Stimulated activated CD4-positive, alpha-beta T cell treated with anti-CD3 and anti-CD28 coated beads, TNF-alpha, amount 100 ng/mL, for 48 hours (primary cell): ENCODE results near the gene EDN1.
"Not testable (repeated sequence)": the region's sequence is repeated elsewhere in the genome, so short reads cannot be mapped to it uniquely, and the experiment has no call there.

ENCODE experiments used
- DNase-seq, 3 donors: peaks; one replicate each; pipeline ENCODE4 v3.0.0-alpha.2; 2020; ENCODE audit warnings: low read depth in 3 of 3

EDN1 gene

GRCh38 chr6:12325872-12326271 is 35.7 kb downstream of the EDN1 start:
- DNase-seq, result no peak

DNA sequence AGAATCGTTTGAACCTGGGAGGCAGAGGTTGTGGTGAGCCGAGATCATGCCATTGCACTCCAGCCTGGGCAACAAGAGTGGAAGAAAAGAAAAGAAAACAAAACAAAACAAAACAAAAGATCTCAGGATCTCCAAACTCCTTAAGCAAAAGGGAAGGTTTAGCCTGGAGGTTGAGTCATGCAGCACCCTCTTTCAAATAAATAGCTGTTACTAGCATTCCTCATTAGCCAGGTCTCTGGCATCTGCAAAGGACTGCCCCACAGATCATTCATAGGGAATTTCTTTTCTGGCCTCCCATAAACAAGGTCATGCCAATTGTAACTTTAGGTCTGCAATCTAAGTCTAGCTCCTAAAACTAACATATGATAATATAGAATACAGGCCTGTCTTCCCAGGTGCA is 37.2 kb downstream of the EDN1 start:
- no peak for DNase-seq

DNA sequence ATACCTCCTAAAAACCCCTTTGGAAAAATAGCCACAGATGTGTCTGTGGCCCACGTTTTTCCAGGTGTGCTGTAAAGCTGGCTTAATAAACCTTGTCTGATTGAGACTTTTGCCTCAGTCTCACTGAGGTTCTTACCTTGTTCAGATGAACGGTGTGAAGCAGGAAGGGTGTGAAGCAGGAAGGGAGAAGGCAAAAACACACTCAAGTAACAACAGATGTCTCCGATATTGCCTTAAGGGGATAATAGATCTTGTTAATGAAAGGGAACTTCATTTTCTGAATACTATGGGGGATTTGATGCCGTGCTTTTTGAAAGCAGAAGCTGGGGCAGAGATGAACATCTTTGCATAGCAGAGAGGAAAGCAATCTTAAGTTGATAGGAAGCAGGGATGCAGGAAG is 37.8 kb downstream of the EDN1 start:
- no peak for DNase-seq

GRCh38 chr6:12328701-12329100 is 38.5 kb downstream of the EDN1 start:
- no peak for DNase-seq

GRCh38 chr6:12331474-12331873 is 41.3 kb downstream of the EDN1 start:
- DNase-seq, result no peak

GRCh38 chr6:12331951-12332749 is 42.0 kb downstream of the EDN1 start:
- DNase-seq, result no peak

DNA sequence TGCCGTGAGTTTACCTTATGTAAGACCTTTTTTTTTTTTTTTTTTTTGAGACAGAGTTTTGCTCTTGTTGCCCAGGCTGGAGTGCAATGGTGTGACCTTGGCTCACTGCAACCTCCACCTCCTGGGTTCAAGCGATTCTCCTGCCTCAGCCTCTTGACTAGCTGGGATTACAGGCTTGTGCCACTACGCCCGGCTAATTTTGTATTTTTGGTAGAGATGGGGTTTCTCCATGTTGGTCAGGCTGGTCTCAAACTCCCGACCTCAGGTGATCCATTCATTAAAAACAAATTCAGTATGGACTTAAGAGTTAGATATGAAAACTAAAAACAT is 42.6 kb downstream of the EDN1 start:
- not testable (repeated sequence) for DNase-seq

DNA sequence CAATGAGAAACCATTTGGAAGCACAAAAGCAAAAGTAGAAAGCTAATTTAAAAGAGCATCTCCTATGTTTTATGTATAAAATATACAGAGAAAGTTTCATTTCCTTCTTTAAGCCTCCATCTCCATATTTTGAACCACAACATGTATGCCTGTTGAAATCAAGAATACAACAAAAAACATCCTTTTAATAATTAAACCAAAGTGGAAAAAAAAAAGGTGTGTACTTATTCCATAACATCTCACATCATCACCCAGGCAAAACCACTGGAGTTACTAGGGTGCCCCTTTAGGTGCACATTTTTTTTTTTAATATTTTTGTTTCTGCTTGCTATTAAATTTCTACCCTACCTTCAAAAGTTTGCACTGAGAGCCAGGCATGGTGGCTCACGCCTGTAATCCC is 43.0 kb downstream of the EDN1 start:
- DNase-seq, result no peak

GRCh38 chr6:12334526-12335130 is 44.5 kb downstream of the EDN1 start:
- DNase-seq, result no peak

DNA sequence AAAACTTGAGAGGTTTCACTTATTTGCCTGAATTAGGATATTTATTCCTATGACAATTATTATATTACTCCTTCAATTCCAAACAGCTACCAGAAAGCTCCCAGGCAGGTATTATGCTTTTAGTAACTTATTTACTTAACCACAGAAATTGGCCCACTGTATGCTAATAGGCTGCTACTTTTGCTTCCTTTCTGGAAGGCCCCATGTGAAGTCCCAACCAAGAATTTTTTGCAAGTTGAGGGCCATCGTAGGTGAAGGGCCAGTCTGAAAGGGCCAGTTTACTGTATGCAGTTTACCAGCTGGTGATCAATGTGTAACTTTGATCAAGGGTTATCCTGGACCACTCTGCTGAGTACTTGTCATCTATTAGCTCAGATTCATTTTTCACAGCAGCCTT is 45.0 kb downstream of the EDN1 start:
- no peak for DNase-seq

DNA sequence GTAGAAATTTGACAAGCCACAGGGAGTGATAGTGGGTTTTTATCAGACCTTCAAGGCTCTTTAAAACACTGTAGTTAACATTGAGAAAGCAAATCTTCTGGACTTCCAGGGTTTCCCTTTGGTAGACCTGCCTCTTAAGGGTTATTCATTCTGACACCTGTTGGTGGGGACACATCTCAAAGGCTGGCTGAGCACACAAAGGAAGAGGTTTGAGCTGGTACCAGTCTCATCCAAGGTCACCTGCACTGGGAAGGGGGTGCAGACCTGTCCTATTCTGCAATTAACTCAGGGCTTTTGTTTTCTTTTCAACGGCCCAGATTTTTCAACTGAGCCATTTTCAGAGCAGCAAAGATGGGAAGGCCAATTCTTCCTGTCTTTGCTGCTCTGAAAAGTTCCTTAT is 45.6 kb downstream of the EDN1 start:
- DNase-seq, result no peak

- no peak for DNase-seq
These were observed 46.2 kb downstream of the EDN1 start for GRCh38 chr6:12336121-12336971.

GRCh38 chr6:12339022-12339421 is 48.9 kb downstream of the EDN1 start:
- DNase-seq, result no peak

DNA sequence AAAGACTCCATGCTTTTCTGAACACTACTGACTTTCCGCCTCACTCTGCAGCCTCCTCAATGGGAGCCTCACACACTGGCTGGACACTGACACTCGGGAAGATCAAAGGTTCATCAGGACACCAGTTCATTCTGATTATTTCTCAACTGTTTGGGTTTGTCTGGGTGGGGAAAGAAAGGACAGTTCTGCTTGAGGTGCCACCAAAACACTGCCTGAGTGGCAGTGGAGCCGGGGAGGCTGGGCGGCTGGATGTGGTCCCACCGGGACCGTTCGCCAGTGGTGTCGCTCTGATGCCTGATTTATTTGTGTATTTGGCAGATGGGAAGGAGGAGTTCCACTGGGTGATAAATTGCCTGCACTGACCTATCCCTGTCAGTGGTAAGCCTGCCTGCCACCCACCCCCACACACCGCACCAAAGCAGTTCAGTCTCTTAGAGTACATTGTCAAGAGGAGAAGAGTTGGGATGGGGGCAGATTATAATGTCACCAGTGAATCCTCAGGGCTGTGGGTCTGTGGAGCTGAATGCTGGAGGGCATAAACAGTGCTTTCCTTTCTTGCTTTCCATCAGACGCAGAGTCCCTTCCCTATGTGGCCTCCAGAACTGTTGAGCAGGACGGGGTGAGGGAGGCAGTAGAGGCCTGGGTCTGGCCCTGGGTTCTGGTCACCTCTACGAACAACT is 49.8 kb downstream of the EDN1 start:
- no peak for DNase-seq

GRCh38 chr6:12340488-12340818 is 50.3 kb downstream of the EDN1 start:
- no peak for DNase-seq

DNA sequence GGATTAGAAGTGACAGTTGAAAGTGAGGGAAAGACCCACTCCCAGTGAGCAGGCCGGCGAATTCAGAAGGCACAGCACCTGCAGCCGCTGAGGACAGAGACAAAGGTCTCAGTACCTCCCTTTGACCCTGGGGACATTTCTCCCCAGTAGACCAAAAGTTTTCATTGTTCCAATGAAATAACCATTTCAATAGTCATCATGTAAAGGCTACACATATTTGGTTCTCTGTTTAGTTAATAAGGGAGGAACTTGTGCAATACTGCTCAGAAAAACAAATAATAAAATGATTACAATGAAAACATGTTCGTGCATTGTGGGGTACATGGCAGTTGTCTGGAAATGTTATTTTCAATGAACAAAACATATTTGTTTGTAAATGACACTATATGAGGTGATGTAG is 52.5 kb downstream of the EDN1 start:
- DNase-seq, result no peak

GRCh38 chr6:12343122-12343439 is 52.9 kb downstream of the EDN1 start:
- no peak for DNase-seq

DNA sequence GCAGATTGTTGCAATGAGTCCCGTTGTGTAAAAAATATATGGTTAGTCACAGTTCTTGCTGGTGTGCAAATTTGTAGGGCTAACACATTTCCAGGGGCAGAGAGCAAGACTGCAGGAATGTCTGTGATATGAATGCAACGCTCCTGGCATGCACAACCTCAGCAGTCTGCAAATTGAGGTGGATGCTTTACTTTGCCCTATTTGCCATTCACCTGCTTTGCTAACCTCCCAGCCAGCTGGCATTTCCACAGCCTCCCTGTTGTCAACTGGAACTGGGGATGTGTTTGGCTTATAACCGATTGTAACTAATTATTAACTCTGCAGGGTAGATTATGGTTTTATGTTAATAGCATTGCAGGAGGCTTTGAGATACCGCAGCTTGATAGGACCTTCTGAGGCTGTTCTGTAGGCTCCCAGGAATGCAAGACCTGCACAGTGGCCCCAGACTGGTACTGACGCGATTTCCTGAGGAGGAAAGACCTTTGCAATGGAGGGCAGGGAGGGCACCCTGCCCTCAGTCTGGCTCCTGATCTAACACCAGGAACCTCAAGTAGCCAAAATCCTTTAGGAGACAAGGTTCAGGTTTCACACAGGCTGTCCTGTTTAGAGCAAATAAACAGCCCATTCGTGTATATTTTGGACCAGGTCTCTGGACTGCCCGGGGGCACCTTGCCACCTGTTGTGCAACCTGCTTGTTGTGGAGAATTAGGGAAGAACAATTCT is 53.4 kb downstream of the EDN1 start:
- no peak for DNase-seq

GRCh38 chr6:12344296-12344695 is 54.1 kb downstream of the EDN1 start:
- DNase-seq, result no peak

GRCh38 chr6:12344961-12345693 is 55.0 kb downstream of the EDN1 start:
- no peak for DNase-seq

- no peak for DNase-seq
These were observed 55.5 kb downstream of the EDN1 start for GRCh38 chr6:12345694-12346058.
